Stimulated activated naive CD8-positive, alpha-beta T cell treated with anti-CD3 and anti-CD28 coated beads, Interleukin-15, Interleukin-2, amounts not matched to agents 100 ng/mL and 50 ng/mL, for 24 hours (primary cell): ENCODE data around the gene SH3RF3.

Experiments used
- H3K27ac Mint-ChIP-seq: one replicate; pipeline ENCODE4 v1.8.0; 2021; ENCODE audit warnings: mild to moderate bottlenecking, mixed read lengths
- H3K27me3 Mint-ChIP-seq: one replicate; pipeline ENCODE4 v1.8.0; 2021; ENCODE audit warnings: mixed read lengths
- H3K36me3 Mint-ChIP-seq: one replicate; pipeline ENCODE4 v1.8.0; 2021; ENCODE audit warnings: low read depth, mixed read lengths
- H3K4me1 Mint-ChIP-seq: one replicate; pipeline ENCODE4 v1.8.0; 2021; ENCODE audit warnings: low read depth, mixed read lengths
- H3K4me3 Mint-ChIP-seq: one replicate; pipeline ENCODE4 v1.8.0; 2021; ENCODE audit warnings: mild to moderate bottlenecking, mixed read lengths
- H3K9me3 Mint-ChIP-seq: one replicate; pipeline ENCODE4 v1.8.0; 2021; ENCODE audit warnings: mixed read lengths

SH3RF3 gene

DNA sequence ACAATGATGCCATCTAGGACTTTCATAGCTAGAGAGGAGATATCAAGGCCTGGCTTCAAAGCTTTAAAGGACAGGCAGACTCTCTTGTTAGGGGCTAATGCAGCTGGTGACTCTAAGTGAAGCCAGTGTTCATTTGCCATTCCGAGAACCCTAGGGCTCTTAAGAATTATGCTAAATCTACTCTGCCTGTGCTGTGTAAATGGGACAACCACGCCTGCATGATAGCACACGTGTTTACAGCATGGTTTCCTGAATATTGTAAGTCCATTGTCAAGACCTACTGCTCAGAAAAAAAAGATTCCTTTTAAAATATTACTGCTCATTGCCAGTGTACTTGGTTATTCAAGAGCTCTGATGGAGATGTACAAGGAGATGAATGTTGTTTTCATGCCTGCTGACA, 296.4 kb downstream of the SH3RF3 start:
- no peak overlapping the region for H3K4me3 Mint-ChIP-seq
- no peaks in the 10 kb centered on the region for H3K36me3 Mint-ChIP-seq
- H3K27me3 Mint-ChIP-seq = no peaks in the 10 kb centered on the region
- H3K4me1 Mint-ChIP-seq = no peaks in the 10 kb centered on the region
- no peaks in the 10 kb centered on the region for H3K9me3 Mint-ChIP-seq
- H3K27ac Mint-ChIP-seq = no peak overlapping the region

DNA sequence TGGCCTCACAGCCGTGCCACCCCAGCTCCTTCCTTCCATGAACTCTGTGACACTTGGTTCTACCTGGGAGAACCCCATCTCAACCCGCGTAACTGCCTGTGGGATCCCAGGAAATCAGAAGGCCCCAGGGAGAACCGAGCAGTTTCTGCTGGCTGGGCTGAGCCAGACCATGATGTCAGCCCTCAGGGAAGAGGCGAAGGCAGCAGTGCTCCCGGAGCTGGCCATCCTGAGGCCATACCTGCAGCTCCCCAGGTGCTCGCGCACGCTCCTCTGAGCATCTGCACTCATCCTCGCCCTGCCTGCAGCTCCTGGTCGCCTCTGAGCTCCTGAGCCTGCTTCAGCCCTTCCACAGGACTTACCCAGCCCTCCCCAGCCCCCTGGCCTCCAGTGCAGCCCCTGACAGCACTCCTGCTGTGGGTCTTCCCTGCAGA, 298.7 kb downstream of the SH3RF3 start:
- no peaks in the 10 kb centered on the region for H3K27me3 Mint-ChIP-seq
- no peak overlapping the region for H3K27ac Mint-ChIP-seq
- no peaks in the 10 kb centered on the region for H3K4me1 Mint-ChIP-seq
- H3K9me3 Mint-ChIP-seq = no peaks in the 10 kb centered on the region
- H3K36me3 Mint-ChIP-seq = no peaks in the 10 kb centered on the region
- no peak overlapping the region for H3K4me3 Mint-ChIP-seq

DNA sequence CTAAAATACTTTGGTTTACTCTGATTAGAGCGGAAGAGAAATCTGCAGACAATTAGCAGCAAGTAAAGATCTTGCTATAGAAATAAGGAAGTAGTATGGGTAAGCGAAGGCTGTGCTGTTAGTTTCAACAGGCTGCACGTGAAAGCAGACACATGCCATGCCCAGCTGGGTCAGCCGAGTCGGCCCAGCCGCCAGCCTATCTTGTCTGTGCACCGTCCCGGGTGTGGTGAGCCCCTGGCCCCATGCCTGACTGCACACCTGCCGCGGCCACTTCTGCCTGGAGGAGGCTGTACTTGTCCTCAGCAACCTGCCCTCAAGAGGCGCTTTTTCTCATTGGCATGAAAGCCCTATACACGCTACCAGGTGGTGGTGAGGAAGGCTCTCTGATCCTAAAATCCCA, 299.3 kb downstream of the SH3RF3 start:
- peak overlapping the region; percentile 38 for H3K27ac Mint-ChIP-seq
- H3K4me3 Mint-ChIP-seq = no peak overlapping the region
- H3K27me3 Mint-ChIP-seq = no peaks in the 10 kb centered on the region
- H3K9me3 Mint-ChIP-seq = no peaks in the 10 kb centered on the region
- no peaks in the 10 kb centered on the region for H3K36me3 Mint-ChIP-seq
- H3K4me1 Mint-ChIP-seq = no peaks in the 10 kb centered on the region

DNA sequence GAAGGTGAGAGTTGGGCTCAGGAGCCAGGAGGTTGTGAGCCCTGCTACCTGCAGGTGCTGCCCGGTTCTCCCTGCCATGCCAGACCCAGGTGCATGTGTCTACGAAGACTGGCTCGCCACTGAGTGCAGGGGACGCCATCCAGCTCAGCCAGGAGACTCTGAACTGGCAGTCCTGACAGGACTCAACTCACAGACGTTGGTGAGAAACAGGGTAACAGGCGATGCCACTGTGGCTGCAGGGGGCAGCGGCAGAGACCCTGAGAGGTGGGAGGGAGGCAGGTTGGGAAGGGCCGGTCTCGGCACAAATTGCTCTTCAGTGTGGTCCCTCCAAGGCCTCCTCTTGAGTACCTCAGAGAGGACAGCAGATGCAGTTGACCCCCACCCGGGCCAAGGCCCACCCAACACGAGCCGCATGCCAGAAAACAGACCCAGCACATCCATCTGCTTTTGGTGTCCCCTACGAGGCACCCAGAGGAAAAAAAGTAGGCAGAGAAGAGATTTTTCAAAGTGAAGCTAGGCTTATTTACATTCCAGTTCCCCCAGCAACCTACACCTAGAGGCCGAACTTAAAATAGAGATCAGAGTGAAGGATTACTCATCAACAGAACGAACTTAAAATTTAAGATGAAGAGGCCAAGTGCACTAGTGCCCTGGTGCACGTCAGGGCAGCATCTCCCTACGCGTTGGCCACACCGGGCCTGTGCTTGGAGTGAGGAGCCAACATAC, 300.0 kb downstream of the SH3RF3 start:
- Mint-ChIP-seq H3K4me1 (no peaks in the 10 kb centered on the region), H3K36me3 (no peaks in the 10 kb centered on the region), H3K9me3 (no peaks in the 10 kb centered on the region), H3K27ac (no peak overlapping the region), H3K4me3 (no peak overlapping the region), H3K27me3 (no peaks in the 10 kb centered on the region)

DNA sequence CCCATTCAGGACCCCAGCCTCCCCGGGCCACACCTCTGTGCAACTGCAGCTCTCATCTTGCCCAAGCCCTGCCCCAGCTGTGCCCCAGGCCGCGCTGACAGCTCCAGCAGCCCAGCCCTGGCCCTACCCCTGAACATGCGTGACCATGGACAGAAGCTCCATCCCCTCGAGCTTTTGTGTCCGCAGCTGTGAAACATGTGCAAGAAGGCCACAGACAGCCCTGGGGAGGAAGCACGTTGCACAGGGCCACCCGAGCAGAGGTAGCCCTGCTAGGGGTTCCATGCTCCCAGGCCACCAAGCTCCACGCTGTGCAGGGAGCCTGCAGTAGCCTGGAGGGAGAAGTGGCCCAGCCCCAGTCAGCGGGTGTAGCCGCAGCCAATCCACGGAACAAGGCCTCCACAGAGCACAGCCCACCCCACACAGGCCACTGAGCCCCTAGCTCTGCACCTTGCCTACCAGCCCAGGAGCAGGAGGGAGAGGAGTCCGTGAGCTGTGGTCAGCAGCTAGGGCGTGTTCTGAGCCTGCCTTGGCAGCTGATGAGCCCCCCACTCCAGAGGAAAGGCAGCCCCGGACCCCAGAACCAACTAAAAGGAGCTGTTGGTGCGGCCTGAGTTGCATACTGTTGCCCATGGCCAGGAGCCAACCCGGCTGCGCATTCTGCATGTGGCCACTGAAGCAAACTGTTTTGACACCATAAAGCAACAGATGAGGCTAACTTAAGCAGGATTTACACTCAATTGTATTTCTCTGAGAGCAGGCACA, 300.7 kb downstream of the SH3RF3 start:
- Mint-ChIP-seq H3K27ac (no peak overlapping the region), H3K27me3 (no peaks in the 10 kb centered on the region)

DNA sequence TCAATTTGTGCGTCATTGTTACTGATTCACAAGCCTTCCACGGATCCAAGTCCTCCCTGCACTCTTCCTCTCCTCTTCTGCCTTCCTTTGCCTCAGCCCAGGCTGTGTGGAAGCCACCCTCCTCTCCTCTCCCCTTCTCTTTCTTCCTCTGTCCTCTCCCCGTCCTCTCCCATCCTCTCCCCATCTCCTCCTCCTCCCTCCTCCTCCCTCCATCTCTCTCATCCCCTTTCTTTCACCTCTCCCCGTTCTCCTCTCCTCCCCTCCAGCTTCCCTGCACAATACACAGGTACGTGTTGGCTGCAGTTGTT, 301.3 kb downstream of the SH3RF3 start:
- H3K9me3 Mint-ChIP-seq = no peaks in the 10 kb centered on the region
- no peak overlapping the region for H3K27ac Mint-ChIP-seq
- H3K27me3 Mint-ChIP-seq = no peaks in the 10 kb centered on the region
- no peaks in the 10 kb centered on the region for H3K4me1 Mint-ChIP-seq
- no peaks in the 10 kb centered on the region for H3K36me3 Mint-ChIP-seq
- no peak overlapping the region for H3K4me3 Mint-ChIP-seq

More for the DNA sequence above, 300.7 kb downstream of the SH3RF3 start:
- H3K36me3 Mint-ChIP-seq = no peaks in the 10 kb centered on the region
- no peaks in the 10 kb centered on the region for H3K9me3 Mint-ChIP-seq
- H3K4me3 Mint-ChIP-seq = no peak overlapping the region
- H3K4me1 Mint-ChIP-seq = no peaks in the 10 kb centered on the region

DNA sequence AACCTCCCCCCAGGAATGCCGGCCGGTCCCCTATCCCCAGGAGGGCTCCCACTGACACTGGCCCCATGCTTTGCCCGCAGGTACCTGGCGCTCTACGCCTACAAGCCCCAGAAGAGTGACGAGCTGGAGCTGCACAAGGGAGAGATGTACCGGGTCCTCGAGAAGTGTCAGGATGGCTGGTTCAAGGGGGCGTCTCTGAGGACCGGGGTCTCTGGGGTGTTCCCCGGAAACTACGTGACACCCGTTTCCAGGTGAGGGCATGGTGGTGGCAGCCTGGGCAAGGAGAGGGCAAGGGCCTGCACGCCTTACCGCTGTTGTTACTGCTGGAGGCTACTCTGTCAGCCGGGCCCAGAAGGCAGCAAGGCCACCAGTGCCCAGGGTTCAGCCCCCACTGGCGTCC, 303.4 kb downstream of the SH3RF3 start:
- no peaks in the 10 kb centered on the region for H3K9me3 Mint-ChIP-seq
- no peaks in the 10 kb centered on the region for H3K4me1 Mint-ChIP-seq
- no peaks in the 10 kb centered on the region for H3K27me3 Mint-ChIP-seq
- no peak overlapping the region for H3K4me3 Mint-ChIP-seq
- no peaks in the 10 kb centered on the region for H3K36me3 Mint-ChIP-seq
- no peak overlapping the region for H3K27ac Mint-ChIP-seq

DNA sequence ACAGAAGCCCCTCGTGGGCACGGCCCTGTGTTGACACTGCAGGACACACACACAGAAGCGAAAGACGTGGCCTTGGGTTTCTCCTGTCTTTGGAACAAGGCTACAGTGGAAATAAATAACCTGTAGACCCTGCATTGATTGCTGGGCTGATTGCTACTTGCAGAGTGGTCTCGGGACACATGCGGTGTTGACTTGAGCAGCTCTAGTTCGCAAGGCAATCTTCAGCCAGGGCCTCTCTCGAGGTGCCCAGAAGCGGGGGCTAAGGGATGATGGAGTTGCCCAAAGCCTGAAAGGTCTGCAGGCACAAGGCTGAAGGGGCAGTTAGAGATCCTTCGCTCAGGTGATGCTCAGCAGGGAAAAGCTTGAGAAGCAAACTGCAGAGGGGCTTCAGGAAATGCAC, 304.5 kb downstream of the SH3RF3 start:
- H3K27me3 Mint-ChIP-seq = no peaks in the 10 kb centered on the region
- no peaks in the 10 kb centered on the region for H3K9me3 Mint-ChIP-seq
- no peak overlapping the region for H3K4me3 Mint-ChIP-seq
- H3K4me1 Mint-ChIP-seq = no peaks in the 10 kb centered on the region
- H3K27ac Mint-ChIP-seq = no peak overlapping the region
- H3K36me3 Mint-ChIP-seq = peaks cover 7% of the 10 kb centered on the region

DNA sequence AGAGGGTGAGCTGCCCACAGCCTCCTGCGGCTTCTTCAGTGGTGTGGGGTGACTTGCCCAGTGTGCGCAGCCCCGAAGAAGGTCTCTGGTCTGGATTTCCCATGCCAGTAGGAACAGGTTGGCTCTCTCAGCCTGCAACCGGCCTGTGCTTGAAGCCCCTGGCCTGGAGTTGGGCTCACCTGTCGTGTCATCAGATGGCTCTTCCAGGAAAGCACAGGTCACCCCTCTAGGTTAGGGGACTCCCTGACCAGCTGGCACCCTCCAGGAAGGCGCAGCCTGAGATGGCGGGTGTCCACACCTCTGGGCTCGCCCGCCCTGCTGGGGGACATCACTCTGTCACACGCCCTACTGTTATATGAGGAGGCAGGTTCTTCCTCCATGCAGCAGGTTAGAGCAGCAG, 304.9 kb downstream of the SH3RF3 start:
- peaks cover 7% of the 10 kb centered on the region for H3K36me3 Mint-ChIP-seq
- H3K4me3 Mint-ChIP-seq = no peak overlapping the region
- H3K27me3 Mint-ChIP-seq = no peaks in the 10 kb centered on the region
- no peaks in the 10 kb centered on the region for H3K9me3 Mint-ChIP-seq
- no peaks in the 10 kb centered on the region for H3K4me1 Mint-ChIP-seq
- no peak overlapping the region for H3K27ac Mint-ChIP-seq

DNA sequence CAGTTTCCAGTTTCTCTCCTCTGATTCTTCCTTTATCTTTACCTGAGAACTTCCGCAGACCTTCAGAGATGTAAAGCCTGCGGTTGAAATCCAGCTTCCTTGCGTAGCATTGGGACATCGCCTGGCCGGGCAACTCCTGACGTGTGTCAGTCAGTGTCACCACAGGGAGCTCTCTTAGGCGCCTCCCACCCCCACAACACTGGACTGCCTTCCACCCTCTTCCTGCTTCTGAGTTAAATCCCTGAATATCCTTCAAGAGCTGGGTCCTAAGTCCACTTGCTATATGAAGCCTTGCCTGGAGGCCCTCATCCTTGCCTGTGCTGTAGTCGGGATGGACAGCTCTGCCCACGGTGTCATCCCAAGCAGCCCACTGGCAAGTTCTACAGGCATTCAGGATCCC, 305.3 kb downstream of the SH3RF3 start:
- Mint-ChIP-seq H3K4me1 (no peaks in the 10 kb centered on the region), H3K27ac (no peak overlapping the region), H3K9me3 (no peaks in the 10 kb centered on the region), H3K36me3 (peaks cover 11% of the 10 kb centered on the region), H3K27me3 (no peaks in the 10 kb centered on the region), H3K4me3 (no peak overlapping the region)

DNA sequence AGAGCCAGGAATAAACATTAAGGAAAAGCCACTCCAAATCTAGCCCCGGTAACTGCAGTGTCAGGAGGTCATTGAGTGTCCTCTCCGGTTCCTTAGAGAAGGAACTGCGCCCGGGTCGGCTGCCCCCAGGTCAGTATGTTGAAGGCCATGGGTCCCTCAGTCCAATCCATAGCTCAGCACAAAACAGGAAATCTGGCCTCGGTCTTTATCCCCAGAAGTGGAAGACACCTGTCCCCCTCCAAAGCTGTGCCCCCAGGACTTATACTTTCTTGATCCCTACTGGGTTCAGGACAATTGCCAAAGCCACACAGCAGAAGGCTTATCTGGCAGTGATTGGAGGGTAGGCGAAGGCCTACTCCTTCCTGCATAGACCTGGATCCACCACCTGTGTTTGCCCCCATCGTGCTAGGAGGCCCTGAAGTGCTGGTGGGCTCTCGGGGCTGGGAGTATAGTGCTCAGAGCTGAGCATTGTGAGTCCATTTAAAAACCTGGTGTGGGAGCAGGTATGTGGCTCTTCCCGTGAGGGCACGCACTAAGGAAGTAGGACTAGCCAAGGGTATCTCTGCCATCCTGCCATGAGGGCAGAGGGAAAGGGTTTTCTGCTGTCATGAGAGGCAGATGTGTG, 306.2 kb downstream of the SH3RF3 start:
- Mint-ChIP-seq H3K4me3 (no peak overlapping the region), H3K27me3 (no peaks in the 10 kb centered on the region), H3K36me3 (peaks cover 18% of the 10 kb centered on the region), H3K4me1 (no peaks in the 10 kb centered on the region), H3K27ac (no peak overlapping the region), H3K9me3 (peaks cover 6% of the 10 kb centered on the region)

DNA sequence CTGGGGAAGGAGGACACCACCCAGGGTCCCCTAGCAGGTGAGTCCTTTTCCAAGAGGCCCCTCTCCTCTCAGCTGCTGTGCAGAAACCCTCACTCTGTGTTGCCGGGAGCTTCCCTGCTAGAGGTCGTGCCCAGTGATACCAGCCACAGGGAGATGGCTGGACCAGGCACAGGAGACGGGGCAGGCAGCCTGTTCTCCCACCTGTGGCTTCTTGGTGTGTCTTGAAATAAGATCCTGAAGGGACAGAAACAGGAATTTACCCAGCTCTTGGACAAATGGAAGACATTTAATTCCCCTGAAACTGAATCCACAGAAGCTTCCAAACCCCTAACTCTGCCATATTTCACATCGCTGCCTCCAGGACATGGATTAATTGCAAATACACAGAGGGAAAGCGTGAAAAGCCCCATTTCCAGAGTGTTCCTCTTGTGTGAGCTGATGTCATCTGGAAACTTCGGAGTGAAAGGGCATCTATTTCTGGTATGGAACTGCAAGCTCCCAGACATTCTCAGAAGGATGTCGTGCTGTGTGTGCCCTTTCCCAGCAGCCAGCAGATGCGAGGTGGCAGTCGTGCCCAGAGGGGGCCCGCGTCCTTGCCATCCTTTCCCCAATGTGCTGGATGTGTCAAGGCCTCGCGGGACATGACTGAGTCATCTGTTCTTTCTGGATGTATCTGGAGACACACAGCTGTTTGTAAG, 307.0 kb downstream of the SH3RF3 start:
- Mint-ChIP-seq H3K27me3 (no peaks in the 10 kb centered on the region), H3K4me3 (no peak overlapping the region), H3K9me3 (peaks cover 12% of the 10 kb centered on the region), H3K4me1 (no peaks in the 10 kb centered on the region), H3K36me3 (peaks cover 24% of the 10 kb centered on the region), H3K27ac (no peak overlapping the region)

DNA sequence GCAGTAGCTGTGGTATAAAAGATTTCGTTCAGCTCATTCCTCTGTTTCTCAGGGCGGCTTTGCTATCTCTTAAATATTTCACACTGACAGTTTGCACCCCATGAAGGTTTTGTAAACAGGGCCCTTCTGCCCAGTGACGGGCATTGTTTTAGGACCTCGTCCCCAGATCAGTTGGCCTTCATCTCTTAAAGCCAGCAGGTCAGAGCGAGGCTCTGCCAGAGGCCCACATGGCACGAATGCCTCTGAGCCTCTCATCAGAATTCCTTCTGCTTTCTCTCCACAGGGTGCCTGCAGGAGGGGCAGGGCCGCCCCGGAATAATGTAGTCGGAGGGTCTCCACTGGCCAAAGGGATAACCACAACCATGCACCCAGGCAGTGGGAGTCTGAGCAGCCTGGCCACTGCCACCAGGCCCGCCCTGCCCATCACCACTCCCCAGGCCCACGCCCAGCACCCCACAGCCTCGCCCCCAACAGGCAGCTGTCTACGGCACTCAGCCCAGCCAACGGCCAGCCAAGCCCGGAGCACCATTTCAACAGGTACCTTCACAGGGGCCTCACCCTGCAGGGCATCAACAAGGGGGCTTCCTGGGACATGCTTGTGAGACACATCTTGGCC, 307.7 kb downstream of the SH3RF3 start:
- H3K36me3 Mint-ChIP-seq = peaks cover 31% of the 10 kb centered on the region
- H3K27me3 Mint-ChIP-seq = no peaks in the 10 kb centered on the region
- no peak overlapping the region for H3K27ac Mint-ChIP-seq
- H3K4me1 Mint-ChIP-seq = no peaks in the 10 kb centered on the region
- H3K9me3 Mint-ChIP-seq = peaks cover 19% of the 10 kb centered on the region
- no peak overlapping the region for H3K4me3 Mint-ChIP-seq

DNA sequence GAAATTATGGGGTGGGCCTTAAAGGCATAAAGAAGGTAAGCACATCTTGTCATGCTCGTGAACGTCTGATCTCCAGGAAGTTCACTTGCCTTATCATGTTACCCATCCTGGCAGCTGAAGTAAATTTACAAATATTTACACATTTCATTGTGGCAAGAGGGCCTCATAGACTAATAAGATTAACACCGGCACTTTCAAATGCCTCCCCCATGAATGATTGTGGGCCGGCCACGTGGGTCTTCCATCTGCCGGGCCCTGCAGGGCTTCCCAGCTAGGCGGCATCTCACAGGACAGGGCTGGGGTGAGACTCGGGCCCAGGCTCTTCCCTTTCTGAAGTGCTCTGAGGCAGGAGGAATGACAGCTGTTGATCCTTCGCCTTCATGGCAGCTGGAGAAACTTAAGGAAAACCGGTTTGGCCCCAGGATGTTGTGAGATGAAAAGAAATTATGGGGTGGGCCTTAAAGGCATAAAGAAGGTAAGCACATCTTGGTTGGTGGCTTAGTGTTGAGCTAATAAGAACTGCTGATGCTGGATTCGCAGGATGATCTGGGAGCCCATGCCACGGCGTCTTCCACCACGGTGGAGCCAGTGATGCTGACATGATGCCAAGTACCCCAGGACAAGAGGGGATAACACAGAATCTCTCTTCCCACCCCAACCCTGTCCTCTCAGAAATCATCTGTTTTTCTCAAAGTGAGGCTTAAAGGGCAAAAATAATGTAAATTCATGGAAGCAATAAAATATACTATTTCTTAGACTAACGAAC, 308.5 kb downstream of the SH3RF3 start:
- Mint-ChIP-seq H3K27me3 (no peaks in the 10 kb centered on the region), H3K27ac (no peak overlapping the region), H3K36me3 (peaks cover 33% of the 10 kb centered on the region), H3K4me3 (no peak overlapping the region), H3K4me1 (no peaks in the 10 kb centered on the region), H3K9me3 (peaks cover 22% of the 10 kb centered on the region)
